K562 (cell line): ENCODE data around the gene TIMM22. TPM values are rescaled to one million over a fixed set of nuclear protein-coding genes. Genes with fewer than 3 reads are reported as not detected.

Source experiments
- CREB3 ChIP-seq: fragments of 450-650 bp; conservative IDR thresholded peaks from 2 replicates; pipeline ENCODE4 v1.6.1; 2016; ENCODE audit warnings: missing genetic modification characterization, low read depth, mild to moderate bottlenecking, missing compliant biosample characterization, moderate library complexity
- ELK1 ChIP-seq: sonication (generic); formaldehyde crosslinking; IDR thresholded peaks from 2 replicates; pipeline ENCODE4 v1.8.1; 2022; ENCODE audit warnings: missing genetic modification reagents
- HIVEP1 ChIP-seq: fragments of 250-450 bp; sonication (Bioruptor Pico); IDR thresholded peaks from 2 replicates; pipeline ENCODE4 v1.4.0; 2020; ENCODE audit warnings: mild to moderate bottlenecking
- KAT8 ChIP-seq: fragments of 450-650 bp; IDR thresholded peaks from 2 replicates; pipeline ENCODE4 v1.6.1; 2016; ENCODE audit warnings: low read depth, mild to moderate bottlenecking
- RAD51 ChIP-seq: fragments of 450-650 bp; IDR thresholded peaks from 2 replicates; pipeline ENCODE4 v1.7.1; 2016; ENCODE audit warnings: low read depth, mild to moderate bottlenecking, borderline replicate concordance
- TCF3 ChIP-seq: sonication (generic); formaldehyde crosslinking; IDR thresholded peaks from 2 replicates; pipeline ENCODE4 v1.4.0; 2020; ENCODE audit warnings: mild to moderate bottlenecking, missing genetic modification reagents
- ZBTB33 ChIP-seq: sonication (generic); formaldehyde crosslinking; IDR thresholded peaks from 2 replicates; pipeline ENCODE4 v1.8.1; 2023; ENCODE audit warnings: mild to moderate bottlenecking, missing genetic modification reagents
- polyA plus RNA-seq, 8 experiments: library from polyadenylated mRNA; depleted of rRNA in 4 of 8; stranded (reverse) in 5 of 8; unstranded in 3 of 8; fragments of >200 nt; fragmentation: Nextera tagmentation in 2 of 8; fragmentation: Illumina TruSeq in 1 of 8; extraction: Ambion mirVana in 2 of 8; extraction: Trizol in 1 of 8; gene quantifications; 2 replicates each; pipeline versions ENCODE4 v1.2.1 to v1.2.3, GENCODE V29; 2011 to 2014; ENCODE audit warnings: inconsistent platforms in 1 of 8, missing spikeins in 1 of 8
- total RNA-seq, 7 experiments: library from RNA; depleted of rRNA in 6 of 7; stranded (reverse); fragments of >200 nt in 6 of 7; fragmentation: Illumina TruSeq in 2 of 7; extraction: Trizol in 2 of 7; gene quantifications; 2 replicates each; pipeline versions ENCODE4 v1.2.1 to v1.2.3, GENCODE V29; 2011 to 2021; ENCODE audit warnings: low replicate concordance in 1 of 7

TIMM22 gene
- total and polyA plus RNA-seq, 9 of the 15 experiments (the other 6 are each of a cell fraction or from before 2014, with no cell fraction given), result 5.9 to 14.1 (median 10.3) TPM

GRCh38 chr17:1019451-1019850 is 22.5 kb downstream of the TIMM22 start (continued):
- TF ChIP-seq ELK1 (CRISPR knock-in tag) (no peak), KAT8 (no peak), ZBTB33 (no peak), CREB3 (tag) (no peak), HIVEP1 (CRISPR knock-in tag) (no peak), TCF3 (CRISPR knock-in tag) (peak; percentile 53), RAD51 (no peak)
